GM12873 (cell line): ENCODE data around the gene ICAM2.

Experiments
- TF ChIP-seq, protein P1 (sequence below): IDR thresholded peaks from 2 replicates; pipeline ENCODE4 v1.5.1; 2012; ENCODE audit warnings: low read depth, mild to moderate bottlenecking, moderate library complexity, low read length, control low read depth; ENCODE audit not compliant: insufficient read depth; ENCODE audit errors: missing control alignments

Gene ICAM2

DNA sequence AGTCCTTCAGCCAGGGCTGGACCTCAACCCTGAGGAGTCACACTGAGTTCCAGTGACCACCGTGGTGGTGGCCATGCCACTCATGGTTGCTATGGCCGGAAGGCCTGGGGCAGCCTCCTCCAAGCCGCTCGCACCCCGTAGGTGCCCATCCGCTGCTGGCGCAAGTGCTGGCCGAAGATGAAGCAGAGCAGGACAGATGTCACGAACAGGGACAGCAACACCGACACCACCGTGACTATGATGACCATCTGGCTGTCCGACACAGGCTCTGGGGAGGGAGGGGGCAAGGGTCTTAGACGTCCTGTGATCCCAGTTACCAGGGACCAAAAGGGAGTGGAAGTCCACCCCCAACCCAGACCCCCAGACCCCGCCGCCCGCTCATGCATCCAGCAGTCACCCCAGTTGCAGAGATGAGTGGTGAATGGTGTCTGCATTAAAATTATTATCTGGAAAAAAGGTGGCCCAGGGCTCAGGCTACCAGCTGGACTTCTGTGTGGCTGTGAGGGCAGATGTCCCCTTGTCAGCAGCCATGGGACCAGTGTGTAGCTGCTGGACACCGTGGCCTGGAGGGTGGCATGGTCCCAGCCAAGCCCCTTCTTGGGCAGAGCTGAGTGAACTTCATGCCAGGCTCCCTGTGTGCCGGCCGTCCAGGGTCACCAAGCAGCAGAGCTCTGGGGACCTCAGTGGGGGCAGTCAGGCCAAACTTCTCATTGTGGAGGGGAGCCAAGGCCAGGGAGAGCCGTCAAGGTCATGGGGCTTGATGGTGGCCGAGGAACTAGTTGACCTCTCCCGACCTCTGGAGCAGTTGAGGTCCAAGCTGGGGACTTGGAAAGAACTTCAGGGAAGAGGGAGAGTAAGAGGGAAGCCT is 17.5 kb downstream of the ICAM2 start:
- TF ChIP-seq, protein P1, sequence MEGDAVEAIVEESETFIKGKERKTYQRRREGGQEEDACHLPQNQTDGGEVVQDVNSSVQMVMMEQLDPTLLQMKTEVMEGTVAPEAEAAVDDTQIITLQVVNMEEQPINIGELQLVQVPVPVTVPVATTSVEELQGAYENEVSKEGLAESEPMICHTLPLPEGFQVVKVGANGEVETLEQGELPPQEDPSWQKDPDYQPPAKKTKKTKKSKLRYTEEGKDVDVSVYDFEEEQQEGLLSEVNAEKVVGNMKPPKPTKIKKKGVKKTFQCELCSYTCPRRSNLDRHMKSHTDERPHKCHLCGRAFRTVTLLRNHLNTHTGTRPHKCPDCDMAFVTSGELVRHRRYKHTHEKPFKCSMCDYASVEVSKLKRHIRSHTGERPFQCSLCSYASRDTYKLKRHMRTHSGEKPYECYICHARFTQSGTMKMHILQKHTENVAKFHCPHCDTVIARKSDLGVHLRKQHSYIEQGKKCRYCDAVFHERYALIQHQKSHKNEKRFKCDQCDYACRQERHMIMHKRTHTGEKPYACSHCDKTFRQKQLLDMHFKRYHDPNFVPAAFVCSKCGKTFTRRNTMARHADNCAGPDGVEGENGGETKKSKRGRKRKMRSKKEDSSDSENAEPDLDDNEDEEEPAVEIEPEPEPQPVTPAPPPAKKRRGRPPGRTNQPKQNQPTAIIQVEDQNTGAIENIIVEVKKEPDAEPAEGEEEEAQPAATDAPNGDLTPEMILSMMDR, result no peak

DNA sequence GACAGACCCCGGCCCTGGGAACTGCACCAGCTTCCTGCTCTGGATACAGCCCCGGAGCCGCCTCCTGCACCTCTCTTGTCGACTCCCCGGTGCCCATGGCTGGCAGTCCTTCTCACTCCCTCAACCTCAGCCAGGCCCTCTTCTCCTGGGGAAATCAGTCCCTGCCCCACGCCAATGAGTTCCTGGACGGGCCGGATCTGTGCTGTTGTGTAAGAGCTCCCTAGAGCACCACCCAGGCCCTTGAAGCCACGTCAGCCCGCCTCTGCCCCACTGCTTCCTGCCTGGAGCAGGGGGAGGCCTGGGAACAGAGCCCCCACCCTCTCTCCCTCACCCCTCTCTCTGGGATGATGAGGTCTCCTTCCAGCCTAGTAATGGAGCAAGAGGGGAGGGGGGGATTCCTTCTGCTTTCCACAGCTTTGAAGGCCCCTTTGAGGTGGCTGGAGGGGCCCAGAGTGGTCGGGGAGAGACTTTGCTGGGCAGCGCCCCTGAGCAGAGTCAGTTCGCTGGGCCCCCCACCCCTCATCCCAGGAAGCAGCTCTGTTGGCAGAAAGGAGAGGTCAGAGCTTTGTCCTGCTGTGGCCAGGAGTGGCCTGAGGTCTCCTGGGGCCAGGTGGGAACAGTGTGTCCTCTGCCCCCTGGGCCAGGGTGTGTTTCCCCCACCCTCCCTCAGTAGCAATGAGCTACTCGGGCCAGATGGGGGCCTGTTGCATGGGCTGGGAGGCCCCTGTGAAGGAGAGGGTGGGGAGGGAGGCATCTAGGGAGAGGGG is 18.5 kb downstream of the ICAM2 start:
- TF ChIP-seq, protein P1, result no peak

DNA sequence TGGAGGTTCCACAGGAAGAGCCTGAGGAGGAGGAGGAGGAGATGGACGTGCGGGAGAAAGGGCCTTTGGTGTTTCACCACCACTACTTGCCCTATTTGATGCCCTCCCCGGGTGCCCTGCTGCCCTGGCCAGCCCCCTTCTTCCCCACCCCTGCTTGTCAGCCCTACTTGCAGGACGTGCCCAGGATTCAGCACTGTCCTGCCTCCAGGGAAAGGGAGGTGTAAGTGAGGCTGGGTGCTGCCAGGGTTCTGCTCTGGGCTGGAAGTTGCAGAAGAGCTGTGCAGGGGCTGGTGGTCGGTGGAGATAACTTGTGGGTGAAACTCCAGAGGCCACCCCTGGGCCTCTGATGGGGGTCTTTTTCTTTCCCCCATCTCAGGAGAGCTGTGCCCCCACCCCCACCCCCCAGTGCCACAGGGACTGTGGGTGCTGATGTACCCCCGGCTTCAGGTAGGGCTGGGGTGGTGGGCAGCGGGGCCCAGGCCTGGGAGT is 19.3 kb downstream of the ICAM2 start:
- TF ChIP-seq, protein P1, result no peak

DNA sequence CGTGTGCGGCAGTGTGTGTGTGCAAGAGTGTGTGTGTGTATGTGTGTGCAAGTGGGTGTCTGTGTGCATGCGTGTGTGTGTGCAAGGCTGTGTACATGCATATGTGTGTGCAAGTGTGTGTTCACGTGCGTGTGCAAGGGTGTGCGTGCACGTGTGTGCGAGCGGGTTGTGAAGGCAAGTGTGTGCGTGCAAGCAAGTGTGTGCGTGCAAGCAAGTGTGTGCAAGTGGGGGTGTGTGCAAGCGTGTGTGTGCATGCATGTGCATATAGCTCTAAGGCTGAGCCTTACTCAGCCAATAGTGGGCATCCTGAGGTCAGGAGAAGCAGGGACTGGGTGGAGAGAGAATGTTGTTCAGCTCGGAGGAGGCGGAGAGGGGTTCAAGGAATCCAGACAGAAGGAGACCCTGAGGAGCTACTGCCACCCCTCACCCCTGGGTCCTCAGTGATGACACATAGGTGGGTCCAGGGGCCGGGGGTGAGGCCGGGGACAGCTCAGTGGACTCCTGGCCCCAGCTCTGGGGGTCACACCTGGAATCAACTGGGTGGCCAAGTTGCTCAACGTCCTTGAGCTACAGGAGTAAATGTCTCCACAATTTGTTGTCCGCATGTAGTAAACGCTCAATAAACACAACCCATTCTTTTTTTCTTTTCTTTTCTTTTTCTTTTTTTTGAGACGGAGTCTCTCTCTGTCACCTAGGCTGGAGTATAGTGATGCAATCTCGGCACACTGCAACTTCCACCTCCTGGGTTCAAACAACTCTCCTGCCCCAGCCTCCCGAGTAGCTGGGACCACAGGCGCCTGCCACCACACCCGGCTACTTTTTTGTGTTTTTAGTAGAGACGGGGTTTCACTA is 20.5 kb downstream of the ICAM2 start:
- TF ChIP-seq, protein P1, result no peak

DNA sequence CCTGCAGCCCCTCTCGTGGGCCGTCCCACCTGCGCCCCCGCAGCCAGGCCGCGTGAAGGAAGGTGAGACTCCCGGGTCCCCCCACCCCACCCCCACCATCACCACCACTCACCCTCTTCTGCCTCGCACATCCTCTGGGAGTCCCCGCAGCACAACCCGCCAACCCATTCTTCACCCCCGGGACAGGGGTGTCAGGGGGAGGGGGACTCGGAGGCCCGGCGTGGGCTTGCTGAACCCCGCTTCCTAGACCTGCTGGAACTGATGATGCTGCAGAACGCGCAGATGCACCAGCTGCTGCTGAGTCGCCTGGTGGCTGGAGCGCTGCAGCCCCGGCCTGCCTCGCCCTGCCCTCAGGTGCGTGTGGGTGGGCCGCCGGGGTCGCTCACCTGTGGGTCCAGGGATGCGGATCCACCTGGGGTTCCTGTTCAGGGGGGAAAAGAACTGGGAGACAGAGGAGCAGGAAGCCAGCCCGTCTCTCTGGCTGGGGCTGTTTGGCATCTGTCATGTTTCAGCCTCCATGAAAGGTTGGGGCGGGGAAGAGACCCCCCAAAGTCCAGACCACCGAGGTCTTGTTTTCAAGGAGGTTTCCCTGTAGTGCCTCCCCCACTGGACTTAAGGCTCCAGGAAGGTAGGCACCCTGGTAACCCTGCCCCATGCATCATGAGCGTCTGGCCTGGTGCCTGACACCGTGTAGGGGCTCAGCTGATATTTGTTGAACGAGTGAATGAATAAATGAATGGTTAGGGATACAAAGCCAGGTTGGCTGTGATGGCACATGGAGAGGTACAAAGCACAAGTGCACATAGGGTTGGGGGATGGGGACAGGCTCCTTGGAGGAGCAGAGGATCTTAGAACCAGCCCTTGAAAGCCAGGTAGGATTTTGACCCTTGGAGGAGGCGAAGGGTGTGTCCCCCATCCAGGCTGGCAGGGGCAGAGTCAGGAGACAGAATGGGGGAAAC is 21.4 kb downstream of the ICAM2 start:
- TF ChIP-seq, protein P1, result no peak

DNA sequence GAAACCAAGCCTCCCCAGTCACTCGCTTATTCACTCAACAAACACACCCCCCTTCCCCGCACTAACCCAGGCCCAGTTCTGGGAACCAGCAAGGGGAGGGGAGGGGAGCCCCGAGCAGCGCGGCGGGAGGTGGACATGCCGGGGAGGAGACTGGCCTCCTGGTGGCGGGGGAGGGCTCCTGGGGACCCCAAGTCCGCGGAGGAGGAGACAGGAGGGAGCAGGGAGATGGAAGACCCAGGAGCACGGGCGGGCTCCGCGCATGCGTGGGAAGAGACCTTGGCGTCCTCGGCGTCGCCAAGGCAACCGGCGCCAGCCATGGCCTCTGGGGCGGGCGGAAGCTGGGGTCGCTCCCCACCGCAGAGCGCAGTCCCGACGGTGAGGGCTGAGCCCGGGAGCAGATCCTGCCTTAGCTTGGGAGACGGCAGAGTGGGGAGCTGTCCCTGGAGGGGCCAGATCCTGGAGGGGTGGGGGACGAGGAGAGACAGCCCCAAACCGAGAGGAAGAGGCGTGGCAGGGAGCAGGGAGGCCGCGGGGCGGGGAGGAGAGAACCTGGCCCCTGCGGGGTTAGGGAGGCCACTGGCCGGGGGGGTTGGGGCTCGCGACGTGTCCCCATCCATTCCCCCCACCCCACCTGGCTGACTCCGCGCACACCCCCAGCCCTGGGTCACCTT is 22.2 kb downstream of the ICAM2 start, which contains the start of gene PRR29:
Gene PRR29, plus strand, starts transcription at position 302 of the 671 bp plus-strand sequence. Its CDS starts 14 bp downstream, at position 316.
- TF ChIP-seq, protein P1, result no peak
